ENCODE data around the gene TMEM259. TPM values are rescaled to one million over a fixed set of nuclear protein-coding genes. Genes with fewer than 3 reads are reported as not detected.

TMEM259 gene
- total and polyA plus RNA-seq, 2 experiments from 2014 or later: 82.8 to 196 TPM

DNA sequence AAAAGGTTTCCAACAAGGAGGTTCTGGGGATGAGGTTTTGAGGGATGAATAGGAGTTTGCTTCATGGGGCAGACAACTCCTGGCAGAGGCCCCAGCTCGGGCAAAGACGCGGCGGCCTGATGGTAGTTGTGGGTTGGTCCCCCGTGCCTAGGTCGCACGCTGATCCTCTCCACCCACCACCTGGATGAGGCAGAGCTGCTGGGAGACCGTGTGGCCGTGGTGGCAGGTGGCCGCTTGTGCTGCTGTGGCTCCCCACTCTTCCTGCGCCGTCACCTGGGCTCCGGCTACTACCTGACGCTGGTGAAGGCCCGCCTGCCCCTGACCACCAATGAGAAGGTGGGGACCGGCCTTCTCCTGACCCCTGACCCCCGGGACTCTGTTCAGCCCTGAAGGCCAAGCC lies 30.9 kb upstream of the TMEM259 start:
- no peak overlapping the region for H3K4me2 ChIP-seq
- no peaks in the 10 kb centered on the region for H4K20me1 ChIP-seq (replicated peaks; ENCODE audit: insufficient read depth)
- H3F3A ChIP-seq (replicated peaks; ENCODE audit: low read depth): no peaks in the 10 kb centered on the region
- H3K4me1 ChIP-seq (ENCODE audit: insufficient read depth): no peaks in the 10 kb centered on the region
- Mint-ChIP-seq H3K27ac (no peak overlapping the region), H3K36me3 (ENCODE audit: low read depth) (peaks cover 24% of the 10 kb centered on the region), H3K27me3 (ENCODE audit: insufficient read depth, low read depth, poor library complexity) (peaks cover 21% of the 10 kb centered on the region), H3K4me1 (no peaks in the 10 kb centered on the region), H3K9me3 (peaks cover 13% of the 10 kb centered on the region; the same call in 2 of the 3 replicates), H3K4me3 (no peak overlapping the region)
- no peaks in the 10 kb centered on the region for H3K79me2 ChIP-seq (replicated peaks; ENCODE audit: insufficient read depth)
- no peaks in the 10 kb centered on the region for H3K9me2 ChIP-seq (ENCODE audit: insufficient read depth)
- H3K27ac ChIP-seq (ENCODE audit: low read depth): no peak overlapping the region
- TF ChIP-seq JUNB (IDR thresholded peaks at IDR 0.05; ENCODE audit: unreplicated experiment): no peak
- TF ChIP-seq, protein P1, sequence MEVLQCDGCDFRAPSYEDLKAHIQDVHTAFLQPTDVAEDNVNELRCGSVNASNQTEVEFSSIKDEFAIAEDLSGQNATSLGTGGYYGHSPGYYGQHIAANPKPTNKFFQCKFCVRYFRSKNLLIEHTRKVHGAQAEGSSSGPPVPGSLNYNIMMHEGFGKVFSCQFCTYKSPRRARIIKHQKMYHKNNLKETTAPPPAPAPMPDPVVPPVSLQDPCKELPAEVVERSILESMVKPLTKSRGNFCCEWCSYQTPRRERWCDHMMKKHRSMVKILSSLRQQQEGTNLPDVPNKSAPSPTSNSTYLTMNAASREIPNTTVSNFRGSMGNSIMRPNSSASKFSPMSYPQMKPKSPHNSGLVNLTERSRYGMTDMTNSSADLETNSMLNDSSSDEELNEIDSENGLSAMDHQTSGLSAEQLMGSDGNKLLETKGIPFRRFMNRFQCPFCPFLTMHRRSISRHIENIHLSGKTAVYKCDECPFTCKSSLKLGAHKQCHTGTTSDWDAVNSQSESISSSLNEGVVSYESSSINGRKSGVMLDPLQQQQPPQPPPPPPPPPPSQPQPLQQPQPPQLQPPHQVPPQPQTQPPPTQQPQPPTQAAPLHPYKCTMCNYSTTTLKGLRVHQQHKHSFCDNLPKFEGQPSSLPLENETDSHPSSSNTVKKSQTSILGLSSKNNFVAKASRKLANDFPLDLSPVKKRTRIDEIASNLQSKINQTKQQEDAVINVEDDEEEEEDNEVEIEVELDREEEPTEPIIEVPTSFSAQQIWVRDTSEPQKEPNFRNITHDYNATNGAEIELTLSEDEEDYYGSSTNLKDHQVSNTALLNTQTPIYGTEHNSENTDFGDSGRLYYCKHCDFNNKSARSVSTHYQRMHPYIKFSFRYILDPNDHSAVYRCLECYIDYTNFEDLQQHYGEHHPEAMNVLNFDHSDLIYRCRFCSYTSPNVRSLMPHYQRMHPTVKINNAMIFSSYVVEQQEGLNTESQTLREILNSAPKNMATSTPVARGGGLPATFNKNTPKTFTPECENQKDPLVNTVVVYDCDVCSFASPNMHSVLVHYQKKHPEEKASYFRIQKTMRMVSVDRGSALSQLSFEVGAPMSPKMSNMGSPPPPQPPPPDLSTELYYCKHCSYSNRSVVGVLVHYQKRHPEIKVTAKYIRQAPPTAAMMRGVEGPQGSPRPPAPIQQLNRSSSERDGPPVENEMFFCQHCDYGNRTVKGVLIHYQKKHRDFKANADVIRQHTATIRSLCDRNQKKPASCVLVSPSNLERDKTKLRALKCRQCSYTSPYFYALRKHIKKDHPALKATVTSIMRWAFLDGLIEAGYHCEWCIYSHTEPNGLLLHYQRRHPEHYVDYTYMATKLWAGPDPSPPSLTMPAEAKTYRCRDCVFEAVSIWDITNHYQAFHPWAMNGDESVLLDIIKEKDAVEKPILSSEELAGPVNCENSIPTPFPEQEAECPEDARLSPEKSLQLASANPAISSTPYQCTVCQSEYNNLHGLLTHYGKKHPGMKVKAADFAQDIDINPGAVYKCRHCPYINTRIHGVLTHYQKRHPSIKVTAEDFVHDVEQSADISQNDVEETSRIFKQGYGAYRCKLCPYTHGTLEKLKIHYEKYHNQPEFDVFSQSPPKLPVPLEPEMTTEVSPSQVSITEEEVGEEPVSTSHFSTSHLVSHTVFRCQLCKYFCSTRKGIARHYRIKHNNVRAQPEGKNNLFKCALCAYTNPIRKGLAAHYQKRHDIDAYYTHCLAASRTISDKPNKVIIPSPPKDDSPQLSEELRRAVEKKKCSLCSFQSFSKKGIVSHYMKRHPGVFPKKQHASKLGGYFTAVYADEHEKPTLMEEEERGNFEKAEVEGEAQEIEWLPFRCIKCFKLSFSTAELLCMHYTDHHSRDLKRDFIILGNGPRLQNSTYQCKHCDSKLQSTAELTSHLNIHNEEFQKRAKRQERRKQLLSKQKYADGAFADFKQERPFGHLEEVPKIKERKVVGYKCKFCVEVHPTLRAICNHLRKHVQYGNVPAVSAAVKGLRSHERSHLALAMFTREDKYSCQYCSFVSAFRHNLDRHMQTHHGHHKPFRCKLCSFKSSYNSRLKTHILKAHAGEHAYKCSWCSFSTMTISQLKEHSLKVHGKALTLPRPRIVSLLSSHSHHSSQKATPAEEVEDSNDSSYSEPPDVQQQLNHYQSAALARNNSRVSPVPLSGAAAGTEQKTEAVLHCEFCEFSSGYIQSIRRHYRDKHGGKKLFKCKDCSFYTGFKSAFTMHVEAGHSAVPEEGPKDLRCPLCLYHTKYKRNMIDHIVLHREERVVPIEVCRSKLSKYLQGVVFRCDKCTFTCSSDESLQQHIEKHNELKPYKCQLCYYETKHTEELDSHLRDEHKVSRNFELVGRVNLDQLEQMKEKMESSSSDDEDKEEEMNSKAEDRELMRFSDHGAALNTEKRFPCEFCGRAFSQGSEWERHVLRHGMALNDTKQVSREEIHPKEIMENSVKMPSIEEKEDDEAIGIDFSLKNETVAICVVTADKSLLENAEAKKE (CRISPR knock-in tag; IDR thresholded peaks at IDR 0.05): no peak
- TF ChIP-seq ZNF114 (CRISPR knock-in tag; IDR thresholded peaks at IDR 0.05): no peak
- TF ChIP-seq, protein P2, sequence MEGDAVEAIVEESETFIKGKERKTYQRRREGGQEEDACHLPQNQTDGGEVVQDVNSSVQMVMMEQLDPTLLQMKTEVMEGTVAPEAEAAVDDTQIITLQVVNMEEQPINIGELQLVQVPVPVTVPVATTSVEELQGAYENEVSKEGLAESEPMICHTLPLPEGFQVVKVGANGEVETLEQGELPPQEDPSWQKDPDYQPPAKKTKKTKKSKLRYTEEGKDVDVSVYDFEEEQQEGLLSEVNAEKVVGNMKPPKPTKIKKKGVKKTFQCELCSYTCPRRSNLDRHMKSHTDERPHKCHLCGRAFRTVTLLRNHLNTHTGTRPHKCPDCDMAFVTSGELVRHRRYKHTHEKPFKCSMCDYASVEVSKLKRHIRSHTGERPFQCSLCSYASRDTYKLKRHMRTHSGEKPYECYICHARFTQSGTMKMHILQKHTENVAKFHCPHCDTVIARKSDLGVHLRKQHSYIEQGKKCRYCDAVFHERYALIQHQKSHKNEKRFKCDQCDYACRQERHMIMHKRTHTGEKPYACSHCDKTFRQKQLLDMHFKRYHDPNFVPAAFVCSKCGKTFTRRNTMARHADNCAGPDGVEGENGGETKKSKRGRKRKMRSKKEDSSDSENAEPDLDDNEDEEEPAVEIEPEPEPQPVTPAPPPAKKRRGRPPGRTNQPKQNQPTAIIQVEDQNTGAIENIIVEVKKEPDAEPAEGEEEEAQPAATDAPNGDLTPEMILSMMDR (conservative IDR thresholded peaks at IDR 0.05; ENCODE audit: low read depth in 2 of 2): no peak
- TF ChIP-seq POLR2AphosphoS5 (IDR thresholded peaks at IDR 0.05; ENCODE audit: low read depth): no peak
- TF ChIP-seq NANOG (IDR thresholded peaks at IDR 0.05; ENCODE audit: borderline replicate concordance): no peak
- TF ChIP-seq EZH2 (IDR thresholded peaks at IDR 0.05; ENCODE audit: low read depth, unreplicated experiment): no peak
- H3K27me3 ChIP-seq (ENCODE audit: insufficient read depth): no peaks in the 10 kb centered on the region
- DNase-seq (ENCODE audit: low spot score): no peak
- peaks cover 1% of the 10 kb centered on the region; the same call in 1 of the 2 replicates for H3K36me3 ChIP-seq (ENCODE audit: insufficient read depth)
- no peak for ATAC-seq
- no peak overlapping the region for H2AFZ ChIP-seq
- no peak overlapping the region for H3K4me3 ChIP-seq

All from GM23338 (cell line).